ENCODE results near the gene FGD4.
"Not testable (repeated sequence)": the region's sequence is repeated elsewhere in the genome, so short reads cannot be mapped to it uniquely, and the experiment has no call there.

Gene FGD4

DNA sequence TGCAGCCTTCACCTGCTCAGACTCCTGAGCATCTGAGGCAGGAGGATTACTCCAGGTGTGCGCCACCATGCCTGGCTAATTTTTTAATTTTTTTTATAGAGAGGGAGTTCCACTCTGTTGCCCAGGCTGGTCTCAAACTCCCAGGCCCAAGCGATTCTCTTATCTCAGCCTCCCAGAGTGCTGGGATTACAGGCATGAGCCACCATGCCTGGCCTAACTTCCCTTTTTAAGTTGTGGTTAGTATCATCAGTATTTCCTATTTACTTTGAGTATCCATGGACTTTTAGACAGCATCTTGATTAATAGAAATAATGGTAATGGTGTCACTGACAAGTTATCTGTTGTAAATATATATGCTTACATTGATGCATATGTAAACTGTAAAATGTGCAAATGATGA lies 116.9 kb downstream of the FGD4 start:
- TF ChIP-seq, protein P1, sequence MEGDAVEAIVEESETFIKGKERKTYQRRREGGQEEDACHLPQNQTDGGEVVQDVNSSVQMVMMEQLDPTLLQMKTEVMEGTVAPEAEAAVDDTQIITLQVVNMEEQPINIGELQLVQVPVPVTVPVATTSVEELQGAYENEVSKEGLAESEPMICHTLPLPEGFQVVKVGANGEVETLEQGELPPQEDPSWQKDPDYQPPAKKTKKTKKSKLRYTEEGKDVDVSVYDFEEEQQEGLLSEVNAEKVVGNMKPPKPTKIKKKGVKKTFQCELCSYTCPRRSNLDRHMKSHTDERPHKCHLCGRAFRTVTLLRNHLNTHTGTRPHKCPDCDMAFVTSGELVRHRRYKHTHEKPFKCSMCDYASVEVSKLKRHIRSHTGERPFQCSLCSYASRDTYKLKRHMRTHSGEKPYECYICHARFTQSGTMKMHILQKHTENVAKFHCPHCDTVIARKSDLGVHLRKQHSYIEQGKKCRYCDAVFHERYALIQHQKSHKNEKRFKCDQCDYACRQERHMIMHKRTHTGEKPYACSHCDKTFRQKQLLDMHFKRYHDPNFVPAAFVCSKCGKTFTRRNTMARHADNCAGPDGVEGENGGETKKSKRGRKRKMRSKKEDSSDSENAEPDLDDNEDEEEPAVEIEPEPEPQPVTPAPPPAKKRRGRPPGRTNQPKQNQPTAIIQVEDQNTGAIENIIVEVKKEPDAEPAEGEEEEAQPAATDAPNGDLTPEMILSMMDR (IDR thresholded peaks at IDR 0.05; ENCODE audit: insufficient read depth, missing control alignments), result no peak
- FAIRE-seq (no peak), DNase-seq (ENCODE audit: insufficient read length, low spot score) (no peak)

DNA sequence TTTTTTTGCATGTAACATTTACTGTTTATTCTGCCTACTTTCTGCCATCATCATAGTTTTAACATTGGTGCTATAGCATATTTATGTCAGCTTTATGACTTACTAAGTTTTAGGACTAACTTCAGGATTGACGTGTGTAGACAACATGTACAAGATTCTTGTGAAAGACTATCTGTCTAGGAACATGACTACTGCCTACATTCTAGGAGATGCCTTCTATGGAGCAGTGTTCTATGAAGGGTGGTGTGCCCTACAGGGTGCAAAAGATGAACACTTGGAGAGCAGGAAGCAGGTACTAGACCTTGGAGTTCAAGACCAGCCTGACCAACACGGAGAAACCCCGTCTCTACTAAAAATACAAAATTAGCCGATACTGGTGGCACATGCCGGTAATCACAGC lies 118.6 kb downstream of the FGD4 start:
- DNase-seq (ENCODE audit: insufficient read length, low spot score) (no peak), FAIRE-seq (no peak)
- TF ChIP-seq, protein P1 (IDR thresholded peaks at IDR 0.05; ENCODE audit: insufficient read depth, missing control alignments), result no peak

DNA sequence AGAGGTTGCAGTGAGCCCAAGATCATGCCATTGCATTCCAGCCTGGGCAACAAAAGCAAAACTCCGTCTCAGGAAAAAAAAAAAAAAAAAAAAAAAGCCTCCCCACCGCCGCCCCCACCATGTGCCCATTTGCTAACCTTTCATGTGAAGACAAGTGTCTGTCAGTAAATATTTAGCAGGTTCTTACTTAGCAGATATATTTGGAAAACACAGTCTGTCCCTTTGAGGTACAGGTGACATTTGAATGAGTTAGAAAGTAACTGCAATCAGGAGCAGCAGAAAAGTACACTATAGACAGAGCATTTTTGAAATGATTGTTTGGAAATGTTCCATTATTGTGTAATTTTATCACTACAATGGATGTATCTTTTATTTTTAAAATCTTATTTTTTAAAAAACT lies 119.7 kb downstream of the FGD4 start:
- DNase-seq (ENCODE audit: insufficient read length, low spot score) (no peak), FAIRE-seq (no peak)
- TF ChIP-seq, protein P1 (IDR thresholded peaks at IDR 0.05; ENCODE audit: insufficient read depth, missing control alignments), result no peak

DNA sequence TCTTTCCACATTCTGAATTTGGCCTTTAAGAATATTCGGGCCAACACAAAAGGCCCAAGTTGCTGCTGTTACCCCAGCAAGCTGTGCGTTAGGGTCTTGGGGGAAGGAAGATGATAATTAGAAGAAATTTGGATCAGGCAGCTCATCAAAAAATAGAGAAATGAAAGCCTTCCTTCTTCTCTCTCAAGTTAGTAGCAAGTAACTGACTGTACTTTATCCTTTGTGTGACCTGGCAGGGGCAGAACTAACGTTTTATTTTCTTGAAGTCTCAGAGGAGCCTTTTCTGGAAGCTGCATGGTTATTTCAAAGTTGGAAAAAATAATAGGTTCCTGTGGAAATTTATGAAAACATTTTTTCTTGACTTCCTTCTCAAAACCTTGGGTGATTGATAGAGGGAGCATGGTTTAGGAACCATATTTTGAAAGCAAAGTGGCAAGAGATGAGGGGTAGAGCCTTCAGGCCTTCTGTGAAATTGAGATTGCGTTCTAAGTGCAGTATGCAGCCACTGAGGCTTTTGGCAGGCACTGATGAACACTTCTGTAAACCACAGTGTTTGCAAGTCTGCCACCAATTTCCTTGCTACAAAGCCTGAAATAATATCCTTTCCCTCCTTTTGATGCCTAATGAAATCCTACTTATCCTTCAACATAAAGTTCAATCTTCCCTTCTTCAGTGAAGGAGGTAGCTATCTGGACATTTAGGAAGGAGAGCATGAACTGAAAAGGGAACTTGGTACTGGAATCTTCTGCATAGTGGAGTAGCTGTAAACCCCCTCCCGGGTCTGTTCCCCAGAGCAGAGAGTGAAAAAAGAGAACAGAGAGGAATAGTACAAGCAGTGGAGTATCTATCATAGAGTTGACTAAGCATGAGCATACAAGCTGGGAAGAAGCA lies 123.2 kb downstream of the FGD4 start:
- FAIRE-seq (no peak), DNase-seq (ENCODE audit: insufficient read length, low spot score) (no peak)
- TF ChIP-seq, protein P1 (IDR thresholded peaks at IDR 0.05; ENCODE audit: insufficient read depth, missing control alignments), result no peak

DNA sequence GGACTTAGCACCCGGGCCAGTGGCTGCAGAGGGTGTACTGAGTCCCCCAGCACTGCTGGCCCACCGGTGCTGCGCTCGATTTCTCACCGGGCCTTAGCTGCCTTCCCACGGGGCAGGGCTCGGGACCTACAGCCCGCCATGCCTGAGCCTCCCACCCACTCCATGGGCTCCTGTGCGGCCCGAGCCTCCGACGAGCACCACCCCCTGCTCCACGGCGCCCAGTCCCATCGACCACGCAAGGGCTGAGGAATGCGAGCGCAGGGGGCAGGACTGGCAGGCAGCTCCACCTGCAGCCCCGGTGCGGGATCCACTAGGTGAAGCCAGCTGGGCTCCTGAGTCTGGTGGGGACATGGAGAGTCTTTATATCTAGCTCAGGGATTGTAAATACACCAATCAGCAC lies 126.4 kb downstream of the FGD4 start:
- not testable (repeated sequence) for DNase-seq (ENCODE audit: insufficient read length, low spot score); FAIRE-seq

DNA sequence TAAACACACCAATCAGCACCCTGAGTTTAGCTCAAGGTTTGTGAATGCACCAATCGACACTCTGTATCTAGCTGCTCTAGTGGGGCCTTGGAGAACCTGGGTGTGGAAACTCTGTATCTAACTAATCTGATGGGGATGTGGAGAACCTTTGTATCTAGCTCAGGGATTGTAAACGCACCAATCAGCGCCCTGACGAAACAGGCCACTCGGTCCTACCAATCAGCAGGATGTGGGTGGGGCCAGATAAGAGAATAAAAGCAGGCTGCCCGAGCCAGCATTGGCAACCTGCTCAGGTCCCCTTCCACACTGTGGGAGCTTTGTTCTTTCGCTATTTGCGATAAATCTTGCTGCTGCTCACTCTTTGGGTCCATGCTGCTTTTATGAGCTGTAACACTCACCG lies 127.0 kb downstream of the FGD4 start:
- FAIRE-seq; DNase-seq (ENCODE audit: insufficient read length, low spot score): not testable (repeated sequence)

DNA sequence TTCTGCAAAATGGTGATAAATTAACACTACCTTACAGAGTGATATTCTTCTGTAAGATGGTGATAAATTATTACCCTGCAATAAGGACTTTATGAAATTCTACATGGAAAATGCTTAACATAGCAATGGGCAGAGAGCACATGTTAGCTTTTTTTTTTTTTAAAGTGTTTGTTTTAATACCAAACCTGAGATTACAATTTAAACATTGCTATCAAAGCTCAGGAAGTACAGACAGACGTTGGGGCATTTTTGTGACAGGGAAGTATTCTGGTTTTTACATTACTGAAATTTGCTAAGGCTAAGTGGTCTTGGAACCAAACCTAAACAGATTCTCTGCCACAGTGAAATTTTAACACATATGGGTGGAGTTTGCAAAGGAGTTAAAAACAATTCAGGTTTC lies 133.1 kb downstream of the FGD4 start:
- FAIRE-seq, result peak; percentile 25

DNA sequence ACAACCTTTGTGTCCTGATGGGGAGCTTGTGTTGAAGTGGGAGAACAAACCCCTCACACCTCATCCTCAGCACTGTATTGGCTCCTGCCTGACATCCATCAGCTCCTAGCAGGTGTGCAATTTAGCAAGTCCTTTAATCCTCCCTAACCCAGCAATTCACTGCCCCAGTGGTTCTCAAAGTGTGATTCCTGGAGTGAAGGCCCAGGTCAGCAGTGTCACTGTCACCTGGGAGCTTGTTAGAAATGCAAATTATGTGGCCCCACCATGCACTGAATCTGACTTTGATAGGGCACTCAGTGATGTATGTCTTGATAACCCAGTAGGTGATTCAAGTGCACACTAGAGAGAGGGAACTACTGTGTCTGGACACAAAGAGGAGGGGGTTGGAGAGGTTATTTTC lies 133.6 kb downstream of the FGD4 start:
- TF ChIP-seq, protein P1 (IDR thresholded peaks at IDR 0.05; ENCODE audit: insufficient read depth, missing control alignments), result no peak
- DNase-seq (ENCODE audit: insufficient read length, low spot score), result no peak
- no peak for FAIRE-seq

More for the DNA sequence above, 133.1 kb downstream of the FGD4 start:
- TF ChIP-seq, protein P1 (IDR thresholded peaks at IDR 0.05; ENCODE audit: insufficient read depth, missing control alignments), result no peak
- DNase-seq (ENCODE audit: insufficient read length, low spot score), result no peak

DNA sequence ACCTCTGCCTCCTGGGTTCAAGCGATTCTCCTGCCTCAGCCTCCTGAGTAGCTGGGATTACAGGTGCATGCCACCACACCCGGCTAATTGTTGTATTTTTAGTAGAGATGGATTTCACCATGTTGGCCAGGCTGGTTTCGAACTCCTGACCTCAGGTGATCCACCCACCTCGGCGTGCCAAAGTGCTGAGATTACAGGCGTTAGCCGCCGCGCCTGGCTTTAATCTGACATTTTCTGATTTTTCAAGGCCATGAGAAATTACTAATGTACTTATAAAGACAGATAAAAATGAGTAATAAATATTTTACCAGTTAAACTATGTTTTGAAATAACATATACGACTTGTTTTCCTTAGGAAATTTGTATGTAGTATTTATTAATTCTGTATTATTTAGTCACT lies 134.1 kb downstream of the FGD4 start:
- not testable (repeated sequence) for DNase-seq (ENCODE audit: insufficient read length, low spot score); FAIRE-seq
